HG02943 (cell line): ENCODE data around the gene ATRNL1.
"Not testable (repeated sequence)": the region's sequence is repeated elsewhere in the genome, so short reads cannot be mapped to it uniquely, and the experiment has no call there.

ENCODE experiments used
- ATAC-seq: cut with Tn5 transposase; IDR thresholded peaks from one replicate; pipeline ENCODE4 v1.9.1; 2021; ENCODE audit warnings: mild to moderate bottlenecking, low read depth, moderate library complexity; ENCODE audit not compliant: unreplicated experiment

The ATRNL1 gene

GRCh38 chr10:115711306-115711705 is 618.1 kb downstream of the ATRNL1 start:
- no peak for ATAC-seq

- ATAC-seq = no peak
Observed at GRCh38 chr10:115720121-115720520, 627.0 kb downstream of the ATRNL1 start.

- no peak for ATAC-seq
Observed at GRCh38 chr10:115727129-115727528, 634.0 kb downstream of the ATRNL1 start.

GRCh38 chr10:115744089-115744488 is 650.9 kb downstream of the ATRNL1 start:
- ATAC-seq = no peak

GRCh38 chr10:115745943-115746342 is 652.8 kb downstream of the ATRNL1 start:
- no peak for ATAC-seq

GRCh38 chr10:115747811-115748210 is 654.6 kb downstream of the ATRNL1 start:
- ATAC-seq = no peak

- not testable (repeated sequence) for ATAC-seq
Observed at GRCh38 chr10:115758488-115758887, 665.3 kb downstream of the ATRNL1 start.

GRCh38 chr10:115760131-115760530 is 667.0 kb downstream of the ATRNL1 start:
- no peak for ATAC-seq

- ATAC-seq = no peak
Observed at GRCh38 chr10:115761166-115761565, 668.0 kb downstream of the ATRNL1 start.

GRCh38 chr10:115762029-115762428 is 668.9 kb downstream of the ATRNL1 start:
- ATAC-seq = no peak

GRCh38 chr10:115771755-115772154 is 678.6 kb downstream of the ATRNL1 start:
- ATAC-seq = no peak

- no peak for ATAC-seq
Observed at GRCh38 chr10:115772606-115773005, 679.4 kb downstream of the ATRNL1 start.

- no peak for ATAC-seq
Observed at GRCh38 chr10:115773832-115774231, 680.7 kb downstream of the ATRNL1 start.

GRCh38 chr10:115774721-115775120 is 681.6 kb downstream of the ATRNL1 start:
- no peak for ATAC-seq

GRCh38 chr10:115777646-115778045 is 684.5 kb downstream of the ATRNL1 start:
- ATAC-seq = no peak

GRCh38 chr10:115790220-115790619 is 697.1 kb downstream of the ATRNL1 start:
- no peak for ATAC-seq

- no peak for ATAC-seq
Observed at GRCh38 chr10:115795964-115796363, 702.8 kb downstream of the ATRNL1 start.

GRCh38 chr10:115801457-115801856 is 708.3 kb downstream of the ATRNL1 start:
- ATAC-seq = no peak

- ATAC-seq = no peak
Observed at GRCh38 chr10:115801992-115802391, 708.8 kb downstream of the ATRNL1 start.

- ATAC-seq = no peak
Observed at GRCh38 chr10:115802911-115803310, 709.7 kb downstream of the ATRNL1 start.

- no peak for ATAC-seq
Observed at GRCh38 chr10:115814542-115814941, 721.4 kb downstream of the ATRNL1 start.

GRCh38 chr10:115818012-115818411 is 724.8 kb downstream of the ATRNL1 start:
- no peak for ATAC-seq

- no peak for ATAC-seq
Observed at GRCh38 chr10:115826396-115826795, 733.2 kb downstream of the ATRNL1 start.
